ENCODE measurements around the gene ANKDD1B.

The ANKDD1B gene

GRCh38 chr5:75660678-75661465 is 49.6 kb downstream of the ANKDD1B start:
- DNase-seq (ENCODE audit: low read depth in 2 of 2), result no peak
- no peak for TF ChIP-seq CTCF (IDR thresholded peaks at IDR 0.05; ENCODE audit: low read depth, low read length)
- no peak overlapping the region for H3K4me3 ChIP-seq (replicated peaks in 1 of 2; ENCODE audit: low read depth in 2 of 2, low read length in 2 of 2)

DNA sequence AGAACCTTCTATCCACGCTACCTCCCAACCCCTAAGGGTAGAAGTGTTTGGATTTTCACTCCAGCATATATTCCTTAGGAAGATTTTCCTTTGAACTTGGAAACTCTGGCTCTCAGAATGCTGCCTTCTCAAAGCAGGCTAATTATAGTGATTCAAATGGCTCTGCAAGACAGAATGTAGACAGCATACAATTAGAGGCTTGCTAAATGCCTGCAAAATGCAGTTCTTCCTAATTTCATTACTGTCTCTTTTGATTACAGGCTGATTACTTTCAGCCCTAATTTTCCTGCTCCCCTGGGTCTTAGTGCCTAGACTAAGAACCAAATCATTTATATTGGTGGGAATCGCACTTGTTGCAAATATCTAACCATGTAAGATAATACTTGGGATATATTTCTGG is 50.8 kb downstream of the ANKDD1B start:
- no peak for TF ChIP-seq CTCF (IDR thresholded peaks at IDR 0.05; ENCODE audit: low read depth, low read length)

DNA sequence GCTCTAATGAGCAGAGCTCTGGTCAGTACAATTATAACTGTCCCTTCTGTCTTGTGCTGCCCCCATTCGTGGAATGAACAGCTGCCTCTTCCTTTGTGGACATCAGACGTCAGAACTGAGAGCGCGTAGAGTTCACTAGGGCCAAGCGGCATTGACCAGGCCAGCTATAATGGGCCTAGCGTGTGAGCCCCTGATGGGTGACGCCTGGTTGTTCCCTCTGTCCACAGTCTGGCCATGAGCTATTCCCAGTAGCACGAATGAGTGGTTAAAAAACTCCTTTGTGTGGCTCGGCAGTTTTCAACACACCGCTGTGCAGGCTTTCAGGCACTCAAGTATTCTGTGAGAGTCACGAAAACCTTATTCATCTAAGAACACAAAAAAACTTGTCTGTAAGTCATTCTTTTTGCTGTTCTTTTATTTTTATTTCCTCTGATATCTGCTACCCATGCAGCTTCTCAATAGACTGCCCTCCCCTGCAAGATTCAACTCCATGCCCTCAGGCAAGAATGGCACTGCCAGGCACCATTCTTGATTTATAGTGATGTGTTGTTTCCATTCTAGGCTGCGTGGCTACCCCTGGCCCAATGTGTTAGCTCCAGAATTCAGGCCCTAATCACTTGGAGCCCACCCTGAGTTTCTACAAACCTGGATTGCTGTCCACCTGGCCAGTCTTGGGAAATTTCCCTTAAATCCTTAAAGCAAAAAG is 52.5 kb downstream of the ANKDD1B start:
- no peak overlapping the region for H3K4me3 ChIP-seq (replicated peaks in 1 of 2; ENCODE audit: low read depth in 2 of 2, low read length in 2 of 2)
- no peak for DNase-seq (ENCODE audit: low read depth in 2 of 2)
- TF ChIP-seq CTCF (IDR thresholded peaks at IDR 0.05; ENCODE audit: low read depth, low read length), result no peak

More for the DNA sequence above, 50.8 kb downstream of the ANKDD1B start:
- DNase-seq (ENCODE audit: low read depth in 2 of 2), result no peak
- no peak overlapping the region for H3K4me3 ChIP-seq (replicated peaks in 1 of 2; ENCODE audit: low read depth in 2 of 2, low read length in 2 of 2)

DNA sequence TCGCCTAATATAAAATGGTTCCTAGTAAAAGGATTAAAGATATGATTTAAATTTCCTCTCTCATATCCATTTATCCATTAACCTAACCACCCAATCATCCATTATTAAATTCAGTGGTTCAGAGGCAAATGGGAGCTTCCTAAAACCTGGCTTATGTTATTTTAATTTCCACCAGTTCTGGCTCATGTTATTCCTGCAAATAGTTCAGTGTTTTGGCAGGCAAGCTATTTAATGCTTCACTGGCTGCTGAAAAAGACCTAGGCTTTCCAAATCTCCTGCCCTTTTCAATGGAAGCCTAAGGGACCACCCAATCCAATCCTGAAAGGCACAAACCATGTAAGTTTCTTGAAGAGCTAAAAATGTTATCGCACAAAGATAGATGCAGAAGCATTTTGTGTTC is 53.7 kb downstream of the ANKDD1B start:
- no peak overlapping the region for H3K4me3 ChIP-seq (replicated peaks in 1 of 2; ENCODE audit: low read depth in 2 of 2, low read length in 2 of 2)
- no peak for TF ChIP-seq CTCF (IDR thresholded peaks at IDR 0.05; ENCODE audit: low read depth, low read length)
- no peak for DNase-seq (ENCODE audit: low read depth in 2 of 2)

- DNase-seq (ENCODE audit: low read depth in 2 of 2), result no peak
- no peak overlapping the region for H3K4me3 ChIP-seq (replicated peaks in 1 of 2; ENCODE audit: low read depth in 2 of 2, low read length in 2 of 2)
- no peak for TF ChIP-seq CTCF (IDR thresholded peaks at IDR 0.05; ENCODE audit: low read depth, low read length)
Measured at GRCh38 chr5:75666801-75667200, 55.5 kb downstream of the ANKDD1B start.

GRCh38 chr5:75667586-75667985 is 56.3 kb downstream of the ANKDD1B start:
- no peak for DNase-seq (ENCODE audit: low read depth in 2 of 2)
- no peak for TF ChIP-seq CTCF (IDR thresholded peaks at IDR 0.05; ENCODE audit: low read depth, low read length)
- no peak overlapping the region for H3K4me3 ChIP-seq (replicated peaks in 1 of 2; ENCODE audit: low read depth in 2 of 2, low read length in 2 of 2)
